Neural progenitor cell (in vitro differentiated cells): ENCODE results near the gene MAT2B. TPM values are rescaled to one million over a fixed set of nuclear protein-coding genes. Genes with fewer than 3 reads are reported as not detected.

Experiments
- DNase-seq: peaks from one replicate; pipeline ENCODE4 v3.0.0-alpha.2; 2016; ENCODE audit warnings: low spot score
- H2AFZ ChIP-seq: fragments of 200-600 bp; sonication (generic); replicated peaks from 2 replicates; pipeline ENCODE4 v1.6.1; 2016; ENCODE audit warnings: antibody characterized with exemption
- H3F3A ChIP-seq: fragments of 200-600 bp; sonication (generic); 2 replicates; pipeline ENCODE4 v1.6.1; 2016; ENCODE audit warnings: antibody characterized with exemption, low read depth
- H3K27ac ChIP-seq: fragments of 200-600 bp; sonication (generic); 2 replicates; pipeline ENCODE4 v1.5.1; 2016; ENCODE audit warnings: mild to moderate bottlenecking
- H3K27me3 ChIP-seq: fragments of 200-600 bp; sonication (generic); 2 replicates; pipeline ENCODE4 v1.6.1; 2016; ENCODE audit warnings: mild to moderate bottlenecking, moderate library complexity
- H3K36me3 ChIP-seq: fragments of 200-600 bp; sonication (generic); 2 replicates; pipeline ENCODE4 v1.5.1; 2016
- H3K4me1 ChIP-seq: fragments of 200-600 bp; sonication (generic); 2 replicates; pipeline ENCODE4 v1.6.1; 2016; ENCODE audit warnings: mixed run types
- H3K4me2 ChIP-seq: fragments of 200-600 bp; sonication (generic); 2 replicates; pipeline ENCODE4 v1.6.1; 2016
- H3K4me3 ChIP-seq: fragments of 200-600 bp; sonication (generic); 2 replicates; pipeline ENCODE4 v1.5.1; 2016
- H3K79me2 ChIP-seq: fragments of 200-600 bp; sonication (generic); 2 replicates; pipeline ENCODE4 v1.6.1; 2016; ENCODE audit warnings: low read depth
- H3K9ac ChIP-seq: fragments of 200-600 bp; sonication (generic); 2 replicates; pipeline ENCODE4 v1.6.1; 2016
- H3K9me3 ChIP-seq: fragments of 200-600 bp; sonication (generic); 2 replicates; pipeline ENCODE4 v1.5.1; 2016; ENCODE audit warnings: low read depth
- H4K20me1 ChIP-seq: fragments of 200-600 bp; sonication (generic); 2 replicates; pipeline ENCODE4 v1.6.1; 2016; ENCODE audit warnings: low read depth
- H3K27ac Mint-ChIP-seq: 3 replicates; pipeline ENCODE4 v1.8.0; 2021; ENCODE audit warnings: mixed read lengths
- H3K27me3 Mint-ChIP-seq: 2 replicates; pipeline ENCODE4 v1.8.0; 2022; ENCODE audit warnings: low read depth, mild to moderate bottlenecking, inconsistent platforms, moderate library complexity, mixed read lengths; ENCODE audit not compliant: insufficient read depth
- H3K36me3 Mint-ChIP-seq: 3 replicates; pipeline ENCODE4 v1.8.0; 2021; ENCODE audit warnings: mixed read lengths
- H3K4me1 Mint-ChIP-seq: 3 replicates; pipeline ENCODE4 v1.8.0; 2021; ENCODE audit warnings: mixed read lengths
- H3K4me3 Mint-ChIP-seq: 3 replicates; pipeline ENCODE4 v1.8.0; 2021; ENCODE audit warnings: mild to moderate bottlenecking, moderate library complexity, mixed read lengths
- H3K9me3 Mint-ChIP-seq: 3 replicates; pipeline ENCODE4 v1.8.0; 2020; ENCODE audit warnings: mixed read lengths
- CTCF ChIP-seq: fragments of 200-600 bp; sonication (generic); IDR thresholded peaks from 2 replicates; pipeline ENCODE4 v1.5.1; 2017; ENCODE audit warnings: antibody characterized with exemption, mild to moderate bottlenecking
- EZH2 ChIP-seq: fragments of 200-600 bp; sonication (generic); IDR thresholded peaks from 2 replicates; pipeline ENCODE4 v1.6.1; 2017; ENCODE audit warnings: antibody characterized with exemption, mild to moderate bottlenecking, moderate library complexity
- EZH2phosphoT487 ChIP-seq: fragments of 200-600 bp; sonication (generic); IDR thresholded peaks from 2 replicates; pipeline ENCODE4 v1.6.1; 2017; ENCODE audit warnings: antibody characterized with exemption
- total RNA-seq: library from RNA; depleted of rRNA; stranded (reverse); fragments of >200 nt; gene quantifications from 2 replicates; pipeline ENCODE4 v1.2.3, GENCODE V29; 2015; ENCODE audit warnings: low replicate concordance

The MAT2B gene
- total RNA-seq, 1 donor from 2014 or later, result 69.0 TPM

- Histone ChIP-seq H4K20me1 (no peaks in the 10 kb centered on the region), H3K4me3 (peak overlapping the region; percentile 69), H3K27ac (peak overlapping the region; percentile 99), H3K79me2 (peaks cover 71% of the 10 kb centered on the region), H3K4me1 (peaks cover 18% of the 10 kb centered on the region), H3K9me3 (no peaks in the 10 kb centered on the region), H2AFZ (no peak overlapping the region), H3K4me2 (peak overlapping the region; percentile 92), H3F3A (peaks cover 34% of the 10 kb centered on the region), H3K36me3 (peaks cover 18% of the 10 kb centered on the region), H3K27me3 (no peaks in the 10 kb centered on the region), H3K9ac (peak overlapping the region; percentile 72)
- DNase-seq, result no peak
- H3K4me3 Mint-ChIP-seq, result peak overlapping the region; percentile 95
- H3K27me3 Mint-ChIP-seq, result peaks cover 4% of the 10 kb centered on the region
- H3K4me1 Mint-ChIP-seq, result peaks cover 29% of the 10 kb centered on the region
- peak overlapping the region; percentile 98 for H3K27ac Mint-ChIP-seq
- peaks cover 21% of the 10 kb centered on the region for H3K36me3 Mint-ChIP-seq
- TF ChIP-seq CTCF (no peak), EZH2 (no peak), EZH2phosphoT487 (no peak)
- H3K9me3 Mint-ChIP-seq, result no peaks in the 10 kb centered on the region
Measured at GRCh38 chr5:163458778-163459385, 46.5 kb upstream of the MAT2B start.

DNA sequence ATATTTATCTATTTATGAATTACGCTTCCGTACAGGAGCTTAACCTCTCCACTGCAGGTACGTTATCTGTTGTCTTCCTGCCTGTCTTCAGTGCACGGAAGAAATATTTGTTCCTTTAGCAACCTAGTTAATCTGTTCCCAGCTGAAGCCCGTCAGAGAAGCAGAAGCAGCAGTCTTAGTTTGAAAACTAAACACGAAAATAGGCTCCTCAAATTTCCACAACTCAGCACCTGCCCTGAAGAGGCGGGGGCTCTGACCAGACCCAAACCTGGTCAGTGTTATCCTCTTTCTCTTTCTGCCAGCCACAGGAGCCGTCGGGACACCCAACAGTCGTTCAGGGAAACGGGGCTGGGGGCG, 46.0 kb upstream of the MAT2B start:
- H3K4me2 ChIP-seq, result peak overlapping the region; percentile 92
- no peaks in the 10 kb centered on the region for H3K27me3 ChIP-seq
- no peak for TF ChIP-seq CTCF
- no peak for TF ChIP-seq EZH2
- TF ChIP-seq EZH2phosphoT487, result no peak
- peaks cover 18% of the 10 kb centered on the region for H3K4me1 ChIP-seq
- peaks cover 21% of the 10 kb centered on the region for H3K36me3 Mint-ChIP-seq
- no peaks in the 10 kb centered on the region for H4K20me1 ChIP-seq
- H3K4me3 ChIP-seq, result peak overlapping the region; percentile 69
- peaks cover 22% of the 10 kb centered on the region for H3K36me3 ChIP-seq
- peak overlapping the region; percentile 95 for H3K4me3 Mint-ChIP-seq
- peak overlapping the region; percentile 99 for H3K27ac ChIP-seq
- H3K9me3 Mint-ChIP-seq, result no peaks in the 10 kb centered on the region
- no peaks in the 10 kb centered on the region for H3K9me3 ChIP-seq
- peaks cover 29% of the 10 kb centered on the region for H3K4me1 Mint-ChIP-seq
- peak overlapping the region; percentile 98 for H3K27ac Mint-ChIP-seq
- H2AFZ ChIP-seq, result peak overlapping the region; percentile 83
- peaks cover 34% of the 10 kb centered on the region for H3F3A ChIP-seq
- DNase-seq, result no peak
- H3K9ac ChIP-seq, result peak overlapping the region; percentile 72
- H3K79me2 ChIP-seq, result peaks cover 77% of the 10 kb centered on the region
- H3K27me3 Mint-ChIP-seq, result peaks cover 4% of the 10 kb centered on the region

DNA sequence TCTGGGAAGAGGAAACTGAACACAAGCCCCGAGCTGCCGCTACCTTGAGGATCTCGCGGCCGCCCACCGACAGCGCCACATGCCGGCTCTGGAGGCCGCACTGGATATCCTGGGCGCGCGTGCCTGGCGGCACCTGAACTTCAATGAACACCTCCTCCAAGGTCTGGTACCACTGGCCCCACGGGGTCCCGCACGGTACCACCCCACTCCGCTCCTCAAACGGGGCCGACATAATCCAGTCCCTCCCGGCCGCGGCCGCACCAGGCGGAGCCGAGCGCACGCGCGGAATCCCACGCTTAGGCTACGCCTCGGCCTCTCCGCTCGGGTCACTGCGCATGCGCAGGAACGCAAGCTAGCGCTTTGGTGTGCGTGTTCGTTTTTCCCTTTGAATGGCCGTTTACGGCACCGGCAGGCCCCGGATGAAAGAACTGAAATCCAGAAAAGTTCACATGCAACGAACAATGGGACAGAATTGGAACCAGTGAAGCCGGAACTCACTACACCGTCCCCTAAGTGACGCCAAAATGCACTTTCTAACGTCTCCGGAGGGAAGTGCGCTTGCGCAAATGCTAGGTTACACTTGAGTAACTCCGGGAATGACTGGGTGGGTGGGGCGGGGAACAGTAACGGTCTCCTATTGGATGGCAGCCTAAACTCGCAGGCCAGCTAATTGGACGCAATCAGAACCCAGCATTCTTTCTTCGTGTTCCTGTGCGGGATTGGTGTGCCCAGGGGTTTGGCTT, 45.4 kb upstream of the MAT2B start, which contains the start of gene NUDCD2:
TSS of gene NUDCD2 (minus strand) at position 284 of the 743 bp plus-strand sequence. CDS start at position 232, 52 bp downstream.
- H4K20me1 ChIP-seq, result no peaks in the 10 kb centered on the region
- peak within 1 kb of the TSS; percentile 72 for H3K9ac ChIP-seq
- peaks cover 19% of the 10 kb centered on the region for H3K36me3 Mint-ChIP-seq
- peaks cover 29% of the 10 kb centered on the region for H3K4me1 Mint-ChIP-seq
- peak within 1 kb of the TSS; percentile 69 for H3K4me3 ChIP-seq
- peak; percentile 98 for DNase-seq
- H3K4me2 ChIP-seq, result peak within 1 kb of the TSS; percentile 92
- H3K4me1 ChIP-seq, result peaks cover 18% of the 10 kb centered on the region
- peaks cover 4% of the 10 kb centered on the region for H3K27me3 Mint-ChIP-seq
- H3K36me3 ChIP-seq, result peaks cover 27% of the 10 kb centered on the region
- H3K9me3 ChIP-seq, result no peaks in the 10 kb centered on the region
- peak within 1 kb of the TSS; percentile 99 for H3K27ac ChIP-seq
- peak within 1 kb of the TSS; percentile 83 for H2AFZ ChIP-seq
- peak within 1 kb of the TSS; percentile 98 for H3K27ac Mint-ChIP-seq
- TF ChIP-seq EZH2phosphoT487 (no peak), CTCF (peak; percentile 37)
- peaks cover 34% of the 10 kb centered on the region for H3F3A ChIP-seq
- no peaks in the 10 kb centered on the region for H3K27me3 ChIP-seq
- peak within 1 kb of the TSS; percentile 95 for H3K4me3 Mint-ChIP-seq
- H3K79me2 ChIP-seq, result peaks cover 82% of the 10 kb centered on the region
- no peaks in the 10 kb centered on the region for H3K9me3 Mint-ChIP-seq
